K562 (cell line): ENCODE results near the gene RFNG. TPM values are rescaled to one million over a fixed set of nuclear protein-coding genes. Genes with fewer than 3 reads are reported as not detected.

Source experiments
- ARID1B ChIP-seq: fragments of 450-650 bp; IDR thresholded peaks from 2 replicates; pipeline ENCODE4 v1.6.1; 2016; ENCODE audit warnings: antibody characterized with exemption, mild to moderate bottlenecking, inconsistent platforms
- FIP1L1 ChIP-seq: fragments of 200-400 bp; formaldehyde crosslinking; IDR thresholded peaks from 2 replicates; pipeline ENCODE4 v1.6.1; 2018; ENCODE audit warnings: mild to moderate bottlenecking, low read depth, low read length; ENCODE audit not compliant: poor library complexity, severe bottlenecking
- MBD2 ChIP-seq: sonication (generic); IDR thresholded peaks from 2 replicates; pipeline ENCODE4 v1.6.1; 2016; ENCODE audit warnings: low read depth, borderline replicate concordance
- MYC ChIP-seq, 2 experiments: fragments of 250-450 bp in 1 of 2; sonication (Bioruptor Pico) in 1 of 2; IDR thresholded peaks; 2 replicates each; pipeline versions ENCODE4 v1.5.1 to v1.6.1; 2012 to 2021; ENCODE audit warnings: low read depth in 2 of 2, borderline replicate concordance in 1 of 2, improper control_type of control experiment in 1 of 2, low read length in 1 of 2, mild to moderate bottlenecking in 1 of 2, moderate library complexity in 1 of 2
- NR1H2 ChIP-seq: sonication (generic); formaldehyde crosslinking; IDR thresholded peaks from 2 replicates; pipeline ENCODE4 v1.4.0; 2020; ENCODE audit warnings: mild to moderate bottlenecking, missing genetic modification reagents
- NR2F6 ChIP-seq: fragments of 450-650 bp; formaldehyde crosslinking; IDR thresholded peaks from 2 replicates; pipeline ENCODE4 v1.4.0; 2020; ENCODE audit warnings: mild to moderate bottlenecking
- ZKSCAN3 ChIP-seq: fragments of 250-450 bp; sonication (Bioruptor Pico); IDR thresholded peaks from 2 replicates; pipeline ENCODE4 v1.4.0; 2020
- ZNF274 ChIP-seq: IDR thresholded peaks from 2 replicates; pipeline ENCODE4 v1.6.1; 2011; ENCODE audit warnings: low read depth, mild to moderate bottlenecking, low read length, moderate library complexity, borderline replicate concordance
- ZNF584 ChIP-seq: fragments of 200-800 bp; sonication (Bioruptor generic); IDR thresholded peaks from 2 replicates; pipeline ENCODE4 v1.6.1; 2016; ENCODE audit warnings: low read depth, mild to moderate bottlenecking, missing genetic modification characterization, missing compliant biosample characterization
- ZNF79 ChIP-seq: fragments of 250-450 bp; sonication (Bioruptor Pico); IDR thresholded peaks from 2 replicates; pipeline ENCODE4 v1.4.0; 2020; ENCODE audit warnings: low read depth, mild to moderate bottlenecking, moderate library complexity
- polyA plus RNA-seq, 8 experiments: library from polyadenylated mRNA; depleted of rRNA in 4 of 8; stranded (reverse) in 5 of 8; unstranded in 3 of 8; fragments of >200 nt; fragmentation: Nextera tagmentation in 2 of 8; fragmentation: Illumina TruSeq in 1 of 8; extraction: Ambion mirVana in 2 of 8; extraction: Trizol in 1 of 8; gene quantifications; 2 replicates each; pipeline versions ENCODE4 v1.2.1 to v1.2.3, GENCODE V29; 2011 to 2014; ENCODE audit warnings: inconsistent platforms in 1 of 8, missing spikeins in 1 of 8
- total RNA-seq, 7 experiments: library from RNA; depleted of rRNA in 6 of 7; stranded (reverse); fragments of >200 nt in 6 of 7; fragmentation: Illumina TruSeq in 2 of 7; extraction: Trizol in 2 of 7; gene quantifications; 2 replicates each; pipeline versions ENCODE4 v1.2.1 to v1.2.3, GENCODE V29; 2011 to 2021; ENCODE audit warnings: low replicate concordance in 1 of 7
- TF ChIP-seq, protein P1 (sequence below): sonication (generic); formaldehyde crosslinking; IDR thresholded peaks from 2 replicates; pipeline ENCODE4 v1.8.0; 2022; ENCODE audit warnings: mild to moderate bottlenecking, missing genetic modification reagents
- TF ChIP-seq, protein P2 (sequence below): fragments of 450-650 bp; IDR thresholded peaks from 2 replicates; pipeline ENCODE4 v1.6.1; 2016; ENCODE audit warnings: low read depth, mild to moderate bottlenecking, moderate library complexity
- TF ChIP-seq, protein P3 (sequence below): IDR thresholded peaks from 3 replicates; pipeline ENCODE4 v1.6.1; 2011; ENCODE audit warnings: borderline replicate concordance, mild to moderate bottlenecking, moderate library complexity; ENCODE audit not compliant: insufficient read length; ENCODE audit errors: extremely low read depth
- TF ChIP-seq, protein P4 (sequence below): sonication (generic); formaldehyde crosslinking; IDR thresholded peaks from 2 replicates; pipeline ENCODE4 v1.8.0; 2022; ENCODE audit warnings: mild to moderate bottlenecking, missing genetic modification reagents
- TF ChIP-seq, protein P5 (sequence below), 2 experiments: IDR thresholded peaks; 2 replicates each; pipeline ENCODE4 v1.6.1; 2012; ENCODE audit warnings: improper control_type of control experiment in 2 of 2, low read depth in 2 of 2, low read length in 2 of 2, borderline replicate concordance in 1 of 2

Gene RFNG
- total and polyA plus RNA-seq, 9 of the 15 experiments (the other 6 are each of a cell fraction or from before 2014, with no cell fraction given): 0.32 to 32.8 (median 9.5) TPM

DNA sequence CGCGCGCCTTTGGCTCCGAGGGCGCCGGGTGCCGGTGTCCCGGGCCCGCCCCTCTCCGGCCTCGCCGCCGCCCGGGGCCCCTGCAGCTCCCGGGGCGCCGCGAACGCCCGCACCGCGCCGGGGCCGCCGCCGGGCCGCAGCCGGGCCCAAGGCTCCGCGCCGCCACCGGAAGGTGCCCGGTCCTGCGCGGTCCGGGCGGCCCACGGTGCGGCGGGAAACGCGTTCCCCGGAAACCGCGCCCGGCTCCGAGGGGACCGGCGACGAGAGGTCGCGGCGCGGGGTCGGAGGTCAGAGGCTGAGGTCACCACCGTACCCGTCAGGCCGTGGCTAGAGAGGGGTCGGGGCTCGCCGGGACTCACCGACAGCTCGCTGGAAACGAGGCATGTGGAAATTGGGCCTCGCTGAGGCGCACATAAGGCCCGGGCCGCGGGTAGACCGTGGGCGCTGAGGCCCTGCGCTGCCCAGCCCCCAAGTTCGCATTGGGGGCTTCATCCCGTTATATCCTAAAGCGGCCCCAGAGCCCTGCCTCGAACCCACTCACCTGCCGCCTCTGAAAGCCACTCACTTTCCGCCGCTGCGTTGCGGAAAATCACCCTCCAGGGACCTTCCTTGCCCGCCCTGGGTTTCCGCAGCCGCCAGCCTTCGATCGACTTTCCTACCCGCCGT, 14.2 kb upstream of the RFNG start, which contains the start of gene DUS1L (continued):
- TF ChIP-seq, protein P1, sequence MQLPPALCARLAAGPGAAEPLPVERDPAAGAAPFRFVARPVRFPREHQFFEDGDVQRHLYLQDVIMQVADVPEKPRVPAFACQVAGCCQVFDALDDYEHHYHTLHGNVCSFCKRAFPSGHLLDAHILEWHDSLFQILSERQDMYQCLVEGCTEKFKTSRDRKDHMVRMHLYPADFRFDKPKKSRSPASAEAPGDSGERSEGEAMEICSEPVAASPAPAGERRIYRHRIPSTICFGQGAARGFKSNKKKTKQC (CRISPR knock-in tag): no peak
- no peak for TF ChIP-seq MBD2
- TF ChIP-seq ZNF79 (CRISPR knock-in tag): no peak
- TF ChIP-seq, protein P2, sequence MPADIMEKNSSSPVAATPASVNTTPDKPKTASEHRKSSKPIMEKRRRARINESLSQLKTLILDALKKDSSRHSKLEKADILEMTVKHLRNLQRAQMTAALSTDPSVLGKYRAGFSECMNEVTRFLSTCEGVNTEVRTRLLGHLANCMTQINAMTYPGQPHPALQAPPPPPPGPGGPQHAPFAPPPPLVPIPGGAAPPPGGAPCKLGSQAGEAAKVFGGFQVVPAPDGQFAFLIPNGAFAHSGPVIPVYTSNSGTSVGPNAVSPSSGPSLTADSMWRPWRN: no peak
- TF ChIP-seq NR2F6 (CRISPR knock-in tag): peak; percentile 98
- TF ChIP-seq ZNF274: no peak
- TF ChIP-seq ZKSCAN3 (CRISPR knock-in tag): no peak
- peak; percentile 94 for TF ChIP-seq FIP1L1
- peak; percentile 81 for TF ChIP-seq MYC (IDR thresholded peaks at IDR 0.05; ENCODE audit: low read depth, low read length)
- TF ChIP-seq MYC (CRISPR knock-in tag; IDR thresholded peaks at IDR 0.05; ENCODE audit: borderline replicate concordance, low read depth): no peak; the same call in 1 of the 2 replicates
- TF ChIP-seq, protein P3, sequence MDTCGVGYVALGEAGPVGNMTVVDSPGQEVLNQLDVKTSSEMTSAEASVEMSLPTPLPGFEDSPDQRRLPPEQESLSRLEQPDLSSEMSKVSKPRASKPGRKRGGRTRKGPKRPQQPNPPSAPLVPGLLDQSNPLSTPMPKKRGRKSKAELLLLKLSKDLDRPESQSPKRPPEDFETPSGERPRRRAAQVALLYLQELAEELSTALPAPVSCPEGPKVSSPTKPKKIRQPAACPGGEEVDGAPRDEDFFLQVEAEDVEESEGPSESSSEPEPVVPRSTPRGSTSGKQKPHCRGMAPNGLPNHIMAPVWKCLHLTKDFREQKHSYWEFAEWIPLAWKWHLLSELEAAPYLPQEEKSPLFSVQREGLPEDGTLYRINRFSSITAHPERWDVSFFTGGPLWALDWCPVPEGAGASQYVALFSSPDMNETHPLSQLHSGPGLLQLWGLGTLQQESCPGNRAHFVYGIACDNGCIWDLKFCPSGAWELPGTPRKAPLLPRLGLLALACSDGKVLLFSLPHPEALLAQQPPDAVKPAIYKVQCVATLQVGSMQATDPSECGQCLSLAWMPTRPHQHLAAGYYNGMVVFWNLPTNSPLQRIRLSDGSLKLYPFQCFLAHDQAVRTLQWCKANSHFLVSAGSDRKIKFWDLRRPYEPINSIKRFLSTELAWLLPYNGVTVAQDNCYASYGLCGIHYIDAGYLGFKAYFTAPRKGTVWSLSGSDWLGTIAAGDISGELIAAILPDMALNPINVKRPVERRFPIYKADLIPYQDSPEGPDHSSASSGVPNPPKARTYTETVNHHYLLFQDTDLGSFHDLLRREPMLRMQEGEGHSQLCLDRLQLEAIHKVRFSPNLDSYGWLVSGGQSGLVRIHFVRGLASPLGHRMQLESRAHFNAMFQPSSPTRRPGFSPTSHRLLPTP: no peak
- TF ChIP-seq, protein P4, sequence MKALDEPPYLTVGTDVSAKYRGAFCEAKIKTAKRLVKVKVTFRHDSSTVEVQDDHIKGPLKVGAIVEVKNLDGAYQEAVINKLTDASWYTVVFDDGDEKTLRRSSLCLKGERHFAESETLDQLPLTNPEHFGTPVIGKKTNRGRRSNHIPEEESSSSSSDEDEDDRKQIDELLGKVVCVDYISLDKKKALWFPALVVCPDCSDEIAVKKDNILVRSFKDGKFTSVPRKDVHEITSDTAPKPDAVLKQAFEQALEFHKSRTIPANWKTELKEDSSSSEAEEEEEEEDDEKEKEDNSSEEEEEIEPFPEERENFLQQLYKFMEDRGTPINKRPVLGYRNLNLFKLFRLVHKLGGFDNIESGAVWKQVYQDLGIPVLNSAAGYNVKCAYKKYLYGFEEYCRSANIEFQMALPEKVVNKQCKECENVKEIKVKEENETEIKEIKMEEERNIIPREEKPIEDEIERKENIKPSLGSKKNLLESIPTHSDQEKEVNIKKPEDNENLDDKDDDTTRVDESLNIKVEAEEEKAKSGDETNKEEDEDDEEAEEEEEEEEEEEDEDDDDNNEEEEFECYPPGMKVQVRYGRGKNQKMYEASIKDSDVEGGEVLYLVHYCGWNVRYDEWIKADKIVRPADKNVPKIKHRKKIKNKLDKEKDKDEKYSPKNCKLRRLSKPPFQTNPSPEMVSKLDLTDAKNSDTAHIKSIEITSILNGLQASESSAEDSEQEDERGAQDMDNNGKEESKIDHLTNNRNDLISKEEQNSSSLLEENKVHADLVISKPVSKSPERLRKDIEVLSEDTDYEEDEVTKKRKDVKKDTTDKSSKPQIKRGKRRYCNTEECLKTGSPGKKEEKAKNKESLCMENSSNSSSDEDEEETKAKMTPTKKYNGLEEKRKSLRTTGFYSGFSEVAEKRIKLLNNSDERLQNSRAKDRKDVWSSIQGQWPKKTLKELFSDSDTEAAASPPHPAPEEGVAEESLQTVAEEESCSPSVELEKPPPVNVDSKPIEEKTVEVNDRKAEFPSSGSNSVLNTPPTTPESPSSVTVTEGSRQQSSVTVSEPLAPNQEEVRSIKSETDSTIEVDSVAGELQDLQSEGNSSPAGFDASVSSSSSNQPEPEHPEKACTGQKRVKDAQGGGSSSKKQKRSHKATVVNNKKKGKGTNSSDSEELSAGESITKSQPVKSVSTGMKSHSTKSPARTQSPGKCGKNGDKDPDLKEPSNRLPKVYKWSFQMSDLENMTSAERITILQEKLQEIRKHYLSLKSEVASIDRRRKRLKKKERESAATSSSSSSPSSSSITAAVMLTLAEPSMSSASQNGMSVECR (CRISPR knock-in tag): no peak; the same call in 1 of the 2 replicates
- peak; percentile 60; the same call in 1 of the 2 replicates for TF ChIP-seq NR1H2 (CRISPR knock-in tag)
- TF ChIP-seq ARID1B: no peak; the same call in 1 of the 2 replicates
- TF ChIP-seq, protein P5, sequence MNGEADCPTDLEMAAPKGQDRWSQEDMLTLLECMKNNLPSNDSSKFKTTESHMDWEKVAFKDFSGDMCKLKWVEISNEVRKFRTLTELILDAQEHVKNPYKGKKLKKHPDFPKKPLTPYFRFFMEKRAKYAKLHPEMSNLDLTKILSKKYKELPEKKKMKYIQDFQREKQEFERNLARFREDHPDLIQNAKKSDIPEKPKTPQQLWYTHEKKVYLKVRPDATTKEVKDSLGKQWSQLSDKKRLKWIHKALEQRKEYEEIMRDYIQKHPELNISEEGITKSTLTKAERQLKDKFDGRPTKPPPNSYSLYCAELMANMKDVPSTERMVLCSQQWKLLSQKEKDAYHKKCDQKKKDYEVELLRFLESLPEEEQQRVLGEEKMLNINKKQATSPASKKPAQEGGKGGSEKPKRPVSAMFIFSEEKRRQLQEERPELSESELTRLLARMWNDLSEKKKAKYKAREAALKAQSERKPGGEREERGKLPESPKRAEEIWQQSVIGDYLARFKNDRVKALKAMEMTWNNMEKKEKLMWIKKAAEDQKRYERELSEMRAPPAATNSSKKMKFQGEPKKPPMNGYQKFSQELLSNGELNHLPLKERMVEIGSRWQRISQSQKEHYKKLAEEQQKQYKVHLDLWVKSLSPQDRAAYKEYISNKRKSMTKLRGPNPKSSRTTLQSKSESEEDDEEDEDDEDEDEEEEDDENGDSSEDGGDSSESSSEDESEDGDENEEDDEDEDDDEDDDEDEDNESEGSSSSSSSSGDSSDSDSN (IDR thresholded peaks at IDR 0.05; ENCODE audit: borderline replicate concordance in 1 of 2, low read depth in 2 of 2, low read length in 2 of 2): peak; percentile 51 to 71; a peak in 2 of 4 replicates
- no peak for TF ChIP-seq ZNF584 (CRISPR knock-in tag)
